PC-3 (cell line): Measurements from ENCODE around the gene SNORC. TPM values are rescaled to one million over a fixed set of nuclear protein-coding genes. Genes with fewer than 3 reads are reported as not detected.

Experiments used
- ATAC-seq: fragments of 200-7000 bp; cut with Tn5 transposase; 2 replicates; pipeline ENCODE4 v1.9.1; 2020; ENCODE audit warnings: mild to moderate bottlenecking, moderate library complexity
- BruUV-seq: library from RNA; stranded (reverse); fragments of 400-500 nt; replicated peaks from 2 replicates; lab custom pipeline; 2021; lab: Mats Ljungman, UMichigan
- CTCF ChIA-PET: fragments of 300-600 bp; sonication (Branson Sonifier 250); formaldehyde crosslinking; loops from one replicate; lab custom pipeline; 2022; ENCODE audit warnings: antibody characterized with exemption; lab: Charles Lee
- POLR2A ChIA-PET: fragments of 300-600 bp; sonication (Branson Sonifier 250); formaldehyde crosslinking; loops from one replicate; lab custom pipeline; 2022; ENCODE audit warnings: antibody characterized with exemption; ENCODE audit not compliant: unreplicated experiment; lab: Charles Lee
- DNase-seq: peaks from one replicate; pipeline ENCODE4 v3.0.0-alpha.2; 2015
- H2AFZ ChIP-seq: fragments of 300-600 bp; sonication (generic); 2 replicates; pipeline ENCODE4 v1.6.0; 2016; ENCODE audit warnings: antibody characterized with exemption, low read length
- H3F3A ChIP-seq: fragments of 300-600 bp; sonication (generic); one replicate; pipeline ENCODE4 v1.6.0; 2017; ENCODE audit warnings: antibody characterized with exemption, low read length, control low read depth, mild to moderate bottlenecking; ENCODE audit not compliant: unreplicated experiment
- H3K27ac ChIP-seq: fragments of 300-600 bp; sonication (generic); 2 replicates; pipeline ENCODE4 v1.5.1; 2016; ENCODE audit warnings: mild to moderate bottlenecking, low read length
- H3K27me3 ChIP-seq: fragments of 300-600 bp; sonication (generic); 2 replicates; pipeline ENCODE4 v1.6.1; 2016; ENCODE audit warnings: low read length, mixed read lengths
- H3K36me3 ChIP-seq: fragments of 300-600 bp; sonication (generic); 2 replicates; pipeline ENCODE4 v1.6.1; 2016; ENCODE audit warnings: low read depth, mixed run types, low read length, mixed read lengths
- H3K4me1 ChIP-seq: fragments of 300-600 bp; sonication (generic); 2 replicates; pipeline ENCODE4 v1.5.1; 2016; ENCODE audit warnings: low read length; ENCODE audit not compliant: insufficient read depth
- H3K4me2 ChIP-seq: fragments of 300-600 bp; sonication (generic); 2 replicates; pipeline ENCODE4 v1.6.0; 2016; ENCODE audit warnings: low read length
- H3K4me3 ChIP-seq: fragments of 300-600 bp; sonication (generic); 2 replicates; pipeline ENCODE4 v1.5.1; 2016; ENCODE audit warnings: mild to moderate bottlenecking, low read length, mixed read lengths
- H3K79me2 ChIP-seq: fragments of 300-600 bp; sonication (generic); 2 replicates; pipeline ENCODE4 v1.6.1; 2017; ENCODE audit warnings: low read length, mixed read lengths
- H3K9ac ChIP-seq: fragments of 300-600 bp; sonication (generic); 2 replicates; pipeline ENCODE4 v1.6.0; 2016; ENCODE audit warnings: mild to moderate bottlenecking, low read length
- H3K9me2 ChIP-seq: fragments of 300-600 bp; sonication (generic); replicated peaks from 2 replicates; pipeline ENCODE4 v1.6.1; 2016; ENCODE audit warnings: mixed run types, low read length, mixed read lengths
- H3K9me3 ChIP-seq: fragments of 300-600 bp; sonication (generic); 2 replicates; pipeline ENCODE4 v1.6.1; 2016; ENCODE audit warnings: low read length, mixed read lengths
- H4K20me1 ChIP-seq: fragments of 300-600 bp; sonication (generic); 2 replicates; pipeline ENCODE4 v1.6.1; 2016; ENCODE audit warnings: low read length, mixed read lengths
- EZH2 ChIP-seq: fragments of 300-600 bp; sonication (generic); IDR thresholded peaks from one replicate; pipeline ENCODE4 v1.6.1; 2017; ENCODE audit warnings: antibody characterized with exemption, mild to moderate bottlenecking, low read length; ENCODE audit not compliant: unreplicated experiment
- EZH2phosphoT487 ChIP-seq: fragments of 300-600 bp; sonication (generic); IDR thresholded peaks from 2 replicates; pipeline ENCODE4 v1.6.1; 2018; ENCODE audit warnings: mild to moderate bottlenecking, antibody characterized with exemption, low read length, borderline replicate concordance
- intact Hi-C: fragments of 100-400 bp; cut with micrococcal nuclease; formaldehyde crosslinking; loops from 2 replicates; pipeline ENCODE4 v1.9.0; 2023
- total RNA-seq: library from RNA; depleted of rRNA; stranded (reverse); fragments of >200 nt; gene quantifications from 2 replicates; pipeline ENCODE4 v1.2.3, GENCODE V29; 2014
- TF ChIP-seq, protein P1 (sequence below): fragments of 300-600 bp; sonication (generic); conservative IDR thresholded peaks from 2 replicates; pipeline ENCODE4 v1.5.1; 2017; ENCODE audit warnings: antibody characterized with exemption, low read depth, mild to moderate bottlenecking, low read length

The SNORC gene
- total RNA-seq, 1 experiment from 2014 or later, result 11.1 TPM

GRCh38 chr2:232884549-232885263, 14.6 kb downstream of the SNORC start:
- Histone ChIP-seq H2AFZ (no peak overlapping the region), H3K9me3 (no peaks in the 10 kb centered on the region), H3K27me3 (no peaks in the 10 kb centered on the region), H3K4me1 (peaks cover 10% of the 10 kb centered on the region; the same call in 1 of the 2 replicates), H3K4me2 (no peak overlapping the region), H3K36me3 (peaks cover 10% of the 10 kb centered on the region), H3K27ac (no peak overlapping the region), H3K79me2 (no peaks in the 10 kb centered on the region), H4K20me1 (no peaks in the 10 kb centered on the region), H3K4me3 (no peak overlapping the region), H3K9me2 (no peaks in the 10 kb centered on the region), H3K9ac (no peak overlapping the region), H3F3A (no peaks in the 10 kb centered on the region)
- ChIA-PET CTCF (no interaction called here), POLR2A (no interaction called here)
- intact Hi-C loops, result no loop called here
- no TSS peak for BruUV-seq
- DNase-seq (no peak), ATAC-seq (no peak)
- TF ChIP-seq EZH2, result no peak
- TF ChIP-seq EZH2phosphoT487, result no peak
- TF ChIP-seq, protein P1, sequence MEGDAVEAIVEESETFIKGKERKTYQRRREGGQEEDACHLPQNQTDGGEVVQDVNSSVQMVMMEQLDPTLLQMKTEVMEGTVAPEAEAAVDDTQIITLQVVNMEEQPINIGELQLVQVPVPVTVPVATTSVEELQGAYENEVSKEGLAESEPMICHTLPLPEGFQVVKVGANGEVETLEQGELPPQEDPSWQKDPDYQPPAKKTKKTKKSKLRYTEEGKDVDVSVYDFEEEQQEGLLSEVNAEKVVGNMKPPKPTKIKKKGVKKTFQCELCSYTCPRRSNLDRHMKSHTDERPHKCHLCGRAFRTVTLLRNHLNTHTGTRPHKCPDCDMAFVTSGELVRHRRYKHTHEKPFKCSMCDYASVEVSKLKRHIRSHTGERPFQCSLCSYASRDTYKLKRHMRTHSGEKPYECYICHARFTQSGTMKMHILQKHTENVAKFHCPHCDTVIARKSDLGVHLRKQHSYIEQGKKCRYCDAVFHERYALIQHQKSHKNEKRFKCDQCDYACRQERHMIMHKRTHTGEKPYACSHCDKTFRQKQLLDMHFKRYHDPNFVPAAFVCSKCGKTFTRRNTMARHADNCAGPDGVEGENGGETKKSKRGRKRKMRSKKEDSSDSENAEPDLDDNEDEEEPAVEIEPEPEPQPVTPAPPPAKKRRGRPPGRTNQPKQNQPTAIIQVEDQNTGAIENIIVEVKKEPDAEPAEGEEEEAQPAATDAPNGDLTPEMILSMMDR, result no peak

- POLR2A ChIA-PET, result no interaction called here
- no peaks in the 10 kb centered on the region for H3K9me3 ChIP-seq
- H4K20me1 ChIP-seq, result no peaks in the 10 kb centered on the region
- CTCF ChIA-PET, result no interaction called here
- peaks cover 10% of the 10 kb centered on the region; the same call in 1 of the 2 replicates for H3K4me1 ChIP-seq
- ATAC-seq (peak; percentile 13; the same call in 1 of the 2 replicates), DNase-seq (peak; percentile 60)
- no peak overlapping the region for H2AFZ ChIP-seq
- peaks cover 10% of the 10 kb centered on the region for H3K36me3 ChIP-seq
- BruUV-seq, result no TSS peak
- H3K27ac ChIP-seq, result no peak overlapping the region
- intact Hi-C loops, result no loop called here
- H3K27me3 ChIP-seq, result no peaks in the 10 kb centered on the region
- H3K9ac ChIP-seq, result no peak overlapping the region
- no peak for TF ChIP-seq EZH2
- TF ChIP-seq, protein P1, result no peak
- TF ChIP-seq EZH2phosphoT487, result no peak
- H3K9me2 ChIP-seq, result no peaks in the 10 kb centered on the region
- H3K4me2 ChIP-seq, result no peak overlapping the region
- H3K4me3 ChIP-seq, result no peak overlapping the region
- no peaks in the 10 kb centered on the region for H3K79me2 ChIP-seq
- no peaks in the 10 kb centered on the region for H3F3A ChIP-seq
These were observed 15.3 kb downstream of the SNORC start for GRCh38 chr2:232885264-232885961.
